ENCODE results near the gene MYO3B. TPM values are rescaled to one million over a fixed set of nuclear protein-coding genes. Genes with fewer than 3 reads are reported as not detected.

Gene MYO3B
- total RNA-seq, 1 experiment from 2014 or later: 0.50 TPM

DNA sequence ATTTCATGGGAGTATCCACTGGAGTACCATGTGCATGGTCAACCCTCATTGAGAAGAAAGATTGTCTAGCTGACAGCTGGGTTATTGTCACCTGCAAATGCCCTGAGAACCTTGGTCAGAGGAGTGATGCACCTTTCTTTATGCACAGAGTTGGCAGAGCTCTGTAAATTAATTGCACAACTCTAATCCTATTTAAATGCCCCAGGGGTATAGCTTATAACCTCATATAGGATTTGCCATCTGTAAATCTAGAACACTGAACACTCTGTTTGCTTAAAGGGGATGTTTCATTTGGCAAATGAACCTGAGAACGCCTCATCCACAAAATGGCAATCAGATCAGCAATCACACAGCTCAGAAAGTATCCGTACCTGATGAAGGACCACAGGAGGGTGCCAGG is 465.4 kb downstream of the MYO3B start:
- Mint-ChIP-seq H3K36me3 (no peaks in the 10 kb centered on the region), H3K4me3 (no peak overlapping the region), H3K9me3 (no peaks in the 10 kb centered on the region), H3K4me1 (no peaks in the 10 kb centered on the region), H3K27me3 (ENCODE audit: low read depth) (no peaks in the 10 kb centered on the region; the same call in 1 of the 2 replicates), H3K27ac (no peak overlapping the region)
- TF ChIP-seq, protein P1, sequence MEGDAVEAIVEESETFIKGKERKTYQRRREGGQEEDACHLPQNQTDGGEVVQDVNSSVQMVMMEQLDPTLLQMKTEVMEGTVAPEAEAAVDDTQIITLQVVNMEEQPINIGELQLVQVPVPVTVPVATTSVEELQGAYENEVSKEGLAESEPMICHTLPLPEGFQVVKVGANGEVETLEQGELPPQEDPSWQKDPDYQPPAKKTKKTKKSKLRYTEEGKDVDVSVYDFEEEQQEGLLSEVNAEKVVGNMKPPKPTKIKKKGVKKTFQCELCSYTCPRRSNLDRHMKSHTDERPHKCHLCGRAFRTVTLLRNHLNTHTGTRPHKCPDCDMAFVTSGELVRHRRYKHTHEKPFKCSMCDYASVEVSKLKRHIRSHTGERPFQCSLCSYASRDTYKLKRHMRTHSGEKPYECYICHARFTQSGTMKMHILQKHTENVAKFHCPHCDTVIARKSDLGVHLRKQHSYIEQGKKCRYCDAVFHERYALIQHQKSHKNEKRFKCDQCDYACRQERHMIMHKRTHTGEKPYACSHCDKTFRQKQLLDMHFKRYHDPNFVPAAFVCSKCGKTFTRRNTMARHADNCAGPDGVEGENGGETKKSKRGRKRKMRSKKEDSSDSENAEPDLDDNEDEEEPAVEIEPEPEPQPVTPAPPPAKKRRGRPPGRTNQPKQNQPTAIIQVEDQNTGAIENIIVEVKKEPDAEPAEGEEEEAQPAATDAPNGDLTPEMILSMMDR (IDR thresholded peaks at IDR 0.05): no peak
- no peak for TF ChIP-seq OVOL2 (CRISPR knock-in tag; IDR thresholded peaks at IDR 0.05; ENCODE audit: borderline replicate concordance)
- no peak for TF ChIP-seq TP53 (CRISPR knock-in tag; IDR thresholded peaks at IDR 0.05)
- TF ChIP-seq ELF4 (CRISPR knock-in tag; IDR thresholded peaks at IDR 0.05; ENCODE audit: low read depth): no peak
- TF ChIP-seq NR3C1 (CRISPR knock-in tag; conservative IDR thresholded peaks at IDR 0.05; ENCODE audit: low read depth): no peak
- TF ChIP-seq, protein P2, sequence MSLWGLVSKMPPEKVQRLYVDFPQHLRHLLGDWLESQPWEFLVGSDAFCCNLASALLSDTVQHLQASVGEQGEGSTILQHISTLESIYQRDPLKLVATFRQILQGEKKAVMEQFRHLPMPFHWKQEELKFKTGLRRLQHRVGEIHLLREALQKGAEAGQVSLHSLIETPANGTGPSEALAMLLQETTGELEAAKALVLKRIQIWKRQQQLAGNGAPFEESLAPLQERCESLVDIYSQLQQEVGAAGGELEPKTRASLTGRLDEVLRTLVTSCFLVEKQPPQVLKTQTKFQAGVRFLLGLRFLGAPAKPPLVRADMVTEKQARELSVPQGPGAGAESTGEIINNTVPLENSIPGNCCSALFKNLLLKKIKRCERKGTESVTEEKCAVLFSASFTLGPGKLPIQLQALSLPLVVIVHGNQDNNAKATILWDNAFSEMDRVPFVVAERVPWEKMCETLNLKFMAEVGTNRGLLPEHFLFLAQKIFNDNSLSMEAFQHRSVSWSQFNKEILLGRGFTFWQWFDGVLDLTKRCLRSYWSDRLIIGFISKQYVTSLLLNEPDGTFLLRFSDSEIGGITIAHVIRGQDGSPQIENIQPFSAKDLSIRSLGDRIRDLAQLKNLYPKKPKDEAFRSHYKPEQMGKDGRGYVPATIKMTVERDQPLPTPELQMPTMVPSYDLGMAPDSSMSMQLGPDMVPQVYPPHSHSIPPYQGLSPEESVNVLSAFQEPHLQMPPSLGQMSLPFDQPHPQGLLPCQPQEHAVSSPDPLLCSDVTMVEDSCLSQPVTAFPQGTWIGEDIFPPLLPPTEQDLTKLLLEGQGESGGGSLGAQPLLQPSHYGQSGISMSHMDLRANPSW (CRISPR knock-in tag; conservative IDR thresholded peaks at IDR 0.05; ENCODE audit: low read depth): no peak
- TF ChIP-seq TEAD1 (CRISPR knock-in tag; IDR thresholded peaks at IDR 0.05): no peak
- TF ChIP-seq, protein P3, sequence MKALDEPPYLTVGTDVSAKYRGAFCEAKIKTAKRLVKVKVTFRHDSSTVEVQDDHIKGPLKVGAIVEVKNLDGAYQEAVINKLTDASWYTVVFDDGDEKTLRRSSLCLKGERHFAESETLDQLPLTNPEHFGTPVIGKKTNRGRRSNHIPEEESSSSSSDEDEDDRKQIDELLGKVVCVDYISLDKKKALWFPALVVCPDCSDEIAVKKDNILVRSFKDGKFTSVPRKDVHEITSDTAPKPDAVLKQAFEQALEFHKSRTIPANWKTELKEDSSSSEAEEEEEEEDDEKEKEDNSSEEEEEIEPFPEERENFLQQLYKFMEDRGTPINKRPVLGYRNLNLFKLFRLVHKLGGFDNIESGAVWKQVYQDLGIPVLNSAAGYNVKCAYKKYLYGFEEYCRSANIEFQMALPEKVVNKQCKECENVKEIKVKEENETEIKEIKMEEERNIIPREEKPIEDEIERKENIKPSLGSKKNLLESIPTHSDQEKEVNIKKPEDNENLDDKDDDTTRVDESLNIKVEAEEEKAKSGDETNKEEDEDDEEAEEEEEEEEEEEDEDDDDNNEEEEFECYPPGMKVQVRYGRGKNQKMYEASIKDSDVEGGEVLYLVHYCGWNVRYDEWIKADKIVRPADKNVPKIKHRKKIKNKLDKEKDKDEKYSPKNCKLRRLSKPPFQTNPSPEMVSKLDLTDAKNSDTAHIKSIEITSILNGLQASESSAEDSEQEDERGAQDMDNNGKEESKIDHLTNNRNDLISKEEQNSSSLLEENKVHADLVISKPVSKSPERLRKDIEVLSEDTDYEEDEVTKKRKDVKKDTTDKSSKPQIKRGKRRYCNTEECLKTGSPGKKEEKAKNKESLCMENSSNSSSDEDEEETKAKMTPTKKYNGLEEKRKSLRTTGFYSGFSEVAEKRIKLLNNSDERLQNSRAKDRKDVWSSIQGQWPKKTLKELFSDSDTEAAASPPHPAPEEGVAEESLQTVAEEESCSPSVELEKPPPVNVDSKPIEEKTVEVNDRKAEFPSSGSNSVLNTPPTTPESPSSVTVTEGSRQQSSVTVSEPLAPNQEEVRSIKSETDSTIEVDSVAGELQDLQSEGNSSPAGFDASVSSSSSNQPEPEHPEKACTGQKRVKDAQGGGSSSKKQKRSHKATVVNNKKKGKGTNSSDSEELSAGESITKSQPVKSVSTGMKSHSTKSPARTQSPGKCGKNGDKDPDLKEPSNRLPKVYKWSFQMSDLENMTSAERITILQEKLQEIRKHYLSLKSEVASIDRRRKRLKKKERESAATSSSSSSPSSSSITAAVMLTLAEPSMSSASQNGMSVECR (CRISPR knock-in tag; IDR thresholded peaks at IDR 0.05; ENCODE audit: borderline replicate concordance): no peak
- POLR2A ChIA-PET: no interaction called here
- ATAC-seq (no peak), DNase-seq (ENCODE audit: low spot score) (no peak)
- CTCF ChIA-PET: no interaction called here

DNA sequence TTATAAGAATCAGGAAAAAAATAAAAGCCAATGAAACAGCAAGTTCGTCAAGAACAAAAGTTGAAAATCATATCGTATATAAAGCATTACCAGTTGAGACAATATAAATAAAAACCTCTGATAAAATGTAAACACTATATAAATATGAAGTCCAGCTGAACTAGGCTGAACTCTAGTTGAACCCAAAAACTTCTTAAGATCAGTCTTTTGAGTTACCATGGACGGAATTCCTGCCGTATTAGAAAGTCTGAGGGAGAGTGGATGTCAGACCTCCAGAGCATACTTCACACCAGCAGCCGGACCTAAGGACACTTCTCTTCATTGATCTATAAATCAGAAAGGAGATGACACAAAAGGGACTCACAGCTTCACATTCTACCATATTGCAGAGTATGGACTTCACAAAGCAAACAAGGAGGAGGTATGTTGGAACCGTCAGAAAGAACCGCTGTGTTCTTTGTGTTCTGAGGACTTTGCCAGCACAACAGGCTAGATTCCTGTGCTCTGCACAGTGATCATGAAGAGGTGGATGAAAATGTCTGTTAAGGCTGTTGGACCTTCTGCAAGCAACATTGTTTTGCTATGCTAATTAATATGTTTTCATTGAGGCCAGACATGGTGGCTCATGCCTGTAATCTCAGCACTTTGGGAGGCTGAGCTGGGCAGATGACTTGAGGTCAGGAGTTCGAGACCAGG is 469.9 kb downstream of the MYO3B start:
- H3K4me3 Mint-ChIP-seq: no peak overlapping the region
- no peak for ATAC-seq
- H3K9me3 Mint-ChIP-seq: no peaks in the 10 kb centered on the region
- ChIA-PET POLR2A (no interaction called here), CTCF (interaction anchor here (0.9 kb wide), 1 partner anchor 33 kb away, joined by 3 read pairs; no protein-coding TSS in a partner anchor)
- no peaks in the 10 kb centered on the region for H3K27me3 Mint-ChIP-seq (ENCODE audit: low read depth)
- peaks cover 21% of the 10 kb centered on the region for H3K4me1 Mint-ChIP-seq
- no peaks in the 10 kb centered on the region for H3K36me3 Mint-ChIP-seq
- no peak for DNase-seq (ENCODE audit: low spot score)
- H3K27ac Mint-ChIP-seq: no peak overlapping the region
- TF ChIP-seq IRF2 (CRISPR knock-in tag; IDR thresholded peaks at IDR 0.05; ENCODE audit: borderline replicate concordance, low read depth): no peak
- TF ChIP-seq, protein P4, sequence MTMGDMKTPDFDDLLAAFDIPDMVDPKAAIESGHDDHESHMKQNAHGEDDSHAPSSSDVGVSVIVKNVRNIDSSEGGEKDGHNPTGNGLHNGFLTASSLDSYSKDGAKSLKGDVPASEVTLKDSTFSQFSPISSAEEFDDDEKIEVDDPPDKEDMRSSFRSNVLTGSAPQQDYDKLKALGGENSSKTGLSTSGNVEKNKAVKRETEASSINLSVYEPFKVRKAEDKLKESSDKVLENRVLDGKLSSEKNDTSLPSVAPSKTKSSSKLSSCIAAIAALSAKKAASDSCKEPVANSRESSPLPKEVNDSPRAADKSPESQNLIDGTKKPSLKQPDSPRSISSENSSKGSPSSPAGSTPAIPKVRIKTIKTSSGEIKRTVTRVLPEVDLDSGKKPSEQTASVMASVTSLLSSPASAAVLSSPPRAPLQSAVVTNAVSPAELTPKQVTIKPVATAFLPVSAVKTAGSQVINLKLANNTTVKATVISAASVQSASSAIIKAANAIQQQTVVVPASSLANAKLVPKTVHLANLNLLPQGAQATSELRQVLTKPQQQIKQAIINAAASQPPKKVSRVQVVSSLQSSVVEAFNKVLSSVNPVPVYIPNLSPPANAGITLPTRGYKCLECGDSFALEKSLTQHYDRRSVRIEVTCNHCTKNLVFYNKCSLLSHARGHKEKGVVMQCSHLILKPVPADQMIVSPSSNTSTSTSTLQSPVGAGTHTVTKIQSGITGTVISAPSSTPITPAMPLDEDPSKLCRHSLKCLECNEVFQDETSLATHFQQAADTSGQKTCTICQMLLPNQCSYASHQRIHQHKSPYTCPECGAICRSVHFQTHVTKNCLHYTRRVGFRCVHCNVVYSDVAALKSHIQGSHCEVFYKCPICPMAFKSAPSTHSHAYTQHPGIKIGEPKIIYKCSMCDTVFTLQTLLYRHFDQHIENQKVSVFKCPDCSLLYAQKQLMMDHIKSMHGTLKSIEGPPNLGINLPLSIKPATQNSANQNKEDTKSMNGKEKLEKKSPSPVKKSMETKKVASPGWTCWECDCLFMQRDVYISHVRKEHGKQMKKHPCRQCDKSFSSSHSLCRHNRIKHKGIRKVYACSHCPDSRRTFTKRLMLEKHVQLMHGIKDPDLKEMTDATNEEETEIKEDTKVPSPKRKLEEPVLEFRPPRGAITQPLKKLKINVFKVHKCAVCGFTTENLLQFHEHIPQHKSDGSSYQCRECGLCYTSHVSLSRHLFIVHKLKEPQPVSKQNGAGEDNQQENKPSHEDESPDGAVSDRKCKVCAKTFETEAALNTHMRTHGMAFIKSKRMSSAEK (CRISPR knock-in tag; IDR thresholded peaks at IDR 0.05; ENCODE audit: borderline replicate concordance): no peak
- TF ChIP-seq NFATC4 (CRISPR knock-in tag; IDR thresholded peaks at IDR 0.05): no peak
- TF ChIP-seq, protein P5, sequence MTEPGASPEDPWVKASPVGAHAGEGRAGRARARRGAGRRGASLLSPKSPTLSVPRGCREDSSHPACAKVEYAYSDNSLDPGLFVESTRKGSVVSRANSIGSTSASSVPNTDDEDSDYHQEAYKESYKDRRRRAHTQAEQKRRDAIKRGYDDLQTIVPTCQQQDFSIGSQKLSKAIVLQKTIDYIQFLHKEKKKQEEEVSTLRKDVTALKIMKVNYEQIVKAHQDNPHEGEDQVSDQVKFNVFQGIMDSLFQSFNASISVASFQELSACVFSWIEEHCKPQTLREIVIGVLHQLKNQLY (CRISPR knock-in tag; IDR thresholded peaks at IDR 0.05): no peak
- TF ChIP-seq, protein P6, sequence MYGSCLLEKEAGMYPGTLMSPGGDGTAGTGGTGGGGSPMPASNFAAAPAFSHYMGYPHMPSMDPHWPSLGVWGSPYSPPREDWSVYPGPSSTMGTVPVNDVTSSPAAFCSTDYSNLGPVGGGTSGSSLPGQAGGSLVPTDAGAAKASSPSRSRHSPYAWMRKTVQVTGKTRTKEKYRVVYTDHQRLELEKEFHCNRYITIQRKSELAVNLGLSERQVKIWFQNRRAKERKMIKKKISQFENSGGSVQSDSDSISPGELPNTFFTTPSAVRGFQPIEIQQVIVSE (CRISPR knock-in tag; IDR thresholded peaks at IDR 0.05; ENCODE audit: borderline replicate concordance): no peak
- TF ChIP-seq, protein P3 (CRISPR knock-in tag; IDR thresholded peaks at IDR 0.05; ENCODE audit: borderline replicate concordance): no peak
- TF ChIP-seq TEAD4 (CRISPR knock-in tag; IDR thresholded peaks at IDR 0.05): no peak

All from WTC11 (cell line).